GM12872 (cell line): ENCODE results near the gene TRPC4AP.

Source experiments
- TF ChIP-seq, protein P1 (sequence below): IDR thresholded peaks from 3 replicates; pipeline ENCODE4 v1.5.1; 2011; ENCODE audit warnings: low read depth, mild to moderate bottlenecking, low read length, moderate library complexity; ENCODE audit not compliant: insufficient read depth

The TRPC4AP gene

DNA sequence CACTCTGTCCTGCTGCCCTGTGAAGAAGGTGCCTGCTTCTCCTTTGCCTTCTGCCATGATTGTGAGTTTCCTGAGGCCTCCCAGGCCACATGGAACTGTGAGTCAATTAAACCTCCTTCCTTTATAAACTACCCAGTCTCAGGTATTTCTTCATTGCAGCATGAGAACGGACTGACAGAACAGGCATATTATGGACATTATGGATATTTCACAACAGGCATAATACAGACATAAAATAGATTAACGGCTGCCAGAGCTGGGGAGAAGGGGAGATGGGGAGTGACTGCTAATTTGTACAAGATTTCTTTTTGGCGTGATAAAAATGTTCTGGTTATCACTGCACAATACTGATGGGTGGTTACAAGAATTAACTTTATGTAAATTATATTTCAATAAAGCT, 29.4 kb downstream of the TRPC4AP start:
- TF ChIP-seq, protein P1, sequence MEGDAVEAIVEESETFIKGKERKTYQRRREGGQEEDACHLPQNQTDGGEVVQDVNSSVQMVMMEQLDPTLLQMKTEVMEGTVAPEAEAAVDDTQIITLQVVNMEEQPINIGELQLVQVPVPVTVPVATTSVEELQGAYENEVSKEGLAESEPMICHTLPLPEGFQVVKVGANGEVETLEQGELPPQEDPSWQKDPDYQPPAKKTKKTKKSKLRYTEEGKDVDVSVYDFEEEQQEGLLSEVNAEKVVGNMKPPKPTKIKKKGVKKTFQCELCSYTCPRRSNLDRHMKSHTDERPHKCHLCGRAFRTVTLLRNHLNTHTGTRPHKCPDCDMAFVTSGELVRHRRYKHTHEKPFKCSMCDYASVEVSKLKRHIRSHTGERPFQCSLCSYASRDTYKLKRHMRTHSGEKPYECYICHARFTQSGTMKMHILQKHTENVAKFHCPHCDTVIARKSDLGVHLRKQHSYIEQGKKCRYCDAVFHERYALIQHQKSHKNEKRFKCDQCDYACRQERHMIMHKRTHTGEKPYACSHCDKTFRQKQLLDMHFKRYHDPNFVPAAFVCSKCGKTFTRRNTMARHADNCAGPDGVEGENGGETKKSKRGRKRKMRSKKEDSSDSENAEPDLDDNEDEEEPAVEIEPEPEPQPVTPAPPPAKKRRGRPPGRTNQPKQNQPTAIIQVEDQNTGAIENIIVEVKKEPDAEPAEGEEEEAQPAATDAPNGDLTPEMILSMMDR = no peak

- TF ChIP-seq, protein P1 = no peak
These were observed 30.1 kb downstream of the TRPC4AP start for GRCh38 chr20:35062478-35062877.

- TF ChIP-seq, protein P1 = no peak
These were observed 32.4 kb downstream of the TRPC4AP start for GRCh38 chr20:35060168-35060567.

DNA sequence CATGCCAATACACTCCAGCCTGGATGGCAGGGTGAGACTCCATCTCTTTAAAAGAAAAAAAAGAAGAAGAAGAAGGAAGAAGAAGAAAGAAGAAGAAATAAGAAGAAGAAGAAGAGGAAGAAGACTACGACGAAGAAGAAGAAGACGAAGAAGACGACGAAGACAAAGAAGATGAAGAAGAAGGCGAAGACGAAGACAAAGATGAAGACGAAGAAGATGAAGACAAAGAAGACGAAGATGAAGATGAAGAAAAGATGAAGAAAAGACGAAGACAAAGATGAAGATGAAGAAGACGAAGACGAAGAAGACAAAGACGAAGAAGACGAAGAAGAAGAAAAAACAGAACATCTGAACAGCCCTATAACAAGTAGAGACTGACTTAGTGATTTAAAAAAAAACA, 33.0 kb downstream of the TRPC4AP start:
- TF ChIP-seq, protein P1 = no peak

DNA sequence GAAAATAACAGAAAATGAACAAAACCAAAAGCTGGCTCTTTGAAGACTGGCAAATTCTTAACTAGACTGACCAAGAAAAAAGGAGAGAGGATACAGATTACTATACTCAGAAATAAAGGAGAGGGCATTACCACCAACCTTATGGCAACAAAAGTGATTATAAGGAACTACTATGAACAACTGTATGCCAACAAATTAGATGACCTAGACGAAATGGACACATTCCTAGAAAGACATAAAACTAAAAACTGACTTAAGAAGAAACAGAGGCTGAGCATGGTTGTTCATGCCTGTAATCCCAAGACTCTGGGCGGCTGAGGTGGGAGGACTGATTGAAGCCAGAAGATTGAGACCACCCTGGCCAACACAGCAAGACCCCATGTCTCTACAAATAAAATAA, 33.5 kb downstream of the TRPC4AP start:
- TF ChIP-seq, protein P1 = no peak

DNA sequence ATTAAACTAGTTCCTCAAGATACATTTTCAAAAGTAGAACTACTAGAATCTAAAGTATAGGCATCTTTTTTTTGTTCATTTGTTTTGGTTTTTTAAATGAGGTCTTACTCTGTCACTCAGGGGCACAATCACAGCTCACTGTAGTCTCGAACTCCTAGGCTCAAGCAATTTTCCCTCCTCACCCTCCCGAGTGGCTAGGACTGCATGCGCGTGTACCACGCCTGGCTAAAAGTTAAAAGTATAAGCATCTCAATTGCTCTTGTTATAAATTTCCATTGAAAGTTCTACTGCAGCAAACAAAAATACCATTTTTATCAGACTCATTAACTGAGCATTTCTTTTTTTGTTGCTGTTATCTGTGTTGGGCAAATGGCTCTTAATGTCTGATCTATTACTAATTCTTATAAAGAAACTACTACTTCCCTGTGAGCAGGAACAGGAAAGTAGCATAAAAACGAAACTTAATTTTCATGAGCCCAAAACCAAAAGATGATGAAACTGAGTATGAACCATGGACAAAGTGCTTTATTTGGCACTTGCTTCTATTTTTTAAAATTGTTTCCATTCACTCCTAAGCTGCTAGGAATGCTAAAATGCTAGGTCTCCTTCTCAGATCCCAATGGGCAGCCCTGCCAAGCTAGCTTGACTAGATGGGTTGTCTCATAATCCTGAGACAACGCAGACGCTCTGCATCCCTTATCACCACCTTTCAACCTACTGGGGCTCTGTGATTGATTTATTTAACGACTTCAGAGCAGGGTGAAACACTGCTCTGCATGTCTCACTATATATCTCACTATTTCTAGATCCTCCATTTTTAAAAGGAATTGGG, 36.9 kb downstream of the TRPC4AP start:
- TF ChIP-seq, protein P1 = no peak

DNA sequence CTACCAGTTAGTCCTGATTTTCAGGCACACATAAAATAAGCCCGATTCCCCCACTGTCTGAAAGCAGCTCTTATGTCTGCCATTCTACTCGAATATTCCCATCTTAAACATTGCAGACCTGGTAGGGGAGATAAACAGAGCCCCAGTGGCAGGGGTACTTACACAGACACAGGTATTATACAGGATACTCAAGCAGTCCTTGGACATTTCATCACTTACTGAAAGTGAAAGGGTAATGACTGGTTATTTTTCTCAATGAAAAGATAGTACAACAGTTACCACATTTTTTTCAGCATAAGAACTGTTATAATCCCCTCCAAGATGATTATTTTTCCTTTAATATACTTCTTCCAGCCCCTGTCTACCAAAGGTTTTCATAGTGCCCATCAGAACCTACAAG, 37.8 kb downstream of the TRPC4AP start:
- TF ChIP-seq, protein P1 = no peak
